Transverse colon (tissue), 4 donors: ENCODE results near the gene STAMBPL1. TPM values are rescaled to one million over a fixed set of nuclear protein-coding genes. Genes with fewer than 3 reads are reported as not detected.
"Not testable (repeated sequence)": the region's sequence is repeated elsewhere in the genome, so short reads cannot be mapped to it uniquely, and the experiment has no call there.

ENCODE experiments used
- DNase-seq: peaks from one replicate; pipeline ENCODE4 v3.0.0-alpha.2; 2019
- H3K27ac ChIP-seq, 4 donors: fragments of 200-600 bp; sonication (generic); 2 replicates each; pipeline ENCODE4 v1.5.1; 2016 to 2018; ENCODE audit warnings: inconsistent platforms in 4 of 4
- H3K27me3 ChIP-seq: fragments of 200-600 bp; sonication (generic); 2 replicates; pipeline ENCODE4 v1.5.1; 2017; ENCODE audit warnings: inconsistent platforms
- H3K36me3 ChIP-seq, 4 donors: fragments of 200-600 bp; sonication (generic); 2 replicates each; pipeline ENCODE4 v1.5.1; 2017 to 2019; ENCODE audit warnings: inconsistent platforms in 4 of 4
- H3K4me1 ChIP-seq, 4 donors: fragments of 200-600 bp; sonication (generic); 2 replicates each; pipeline ENCODE4 v1.5.1; 2017 to 2020; ENCODE audit warnings: inconsistent platforms in 4 of 4
- H3K4me3 ChIP-seq, 4 donors: fragments of 200-600 bp; sonication (generic); 1 replicate in 1 of 4; 2 replicates in 3 of 4; pipeline versions ENCODE4 v1.5.1 to v1.6.1; 2017 to 2019; ENCODE audit warnings: inconsistent platforms in 4 of 4
- H3K9me3 ChIP-seq, 2 donors: fragments of 200-600 bp; sonication (generic); 2 replicates each; pipeline ENCODE4 v1.5.1; 2017 to 2019; ENCODE audit warnings: inconsistent platforms in 2 of 2
- CTCF ChIP-seq, 5 experiments: fragments of 200-600 bp in 3 of 5; fragments of 450-650 bp in 2 of 5; sonication (generic) in 3 of 5; IDR thresholded peaks; 1 replicate in 2 of 5; 2 replicates in 3 of 5; pipeline ENCODE4 v1.5.1; 2016 to 2017; ENCODE audit warnings: antibody characterized with exemption in 5 of 5, inconsistent platforms in 3 of 5, mild to moderate bottlenecking in 2 of 5, moderate library complexity in 1 of 5
- EP300 ChIP-seq: sonication (generic); formaldehyde crosslinking; IDR thresholded peaks from one replicate; pipeline ENCODE4 v1.6.1; 2017; ENCODE audit warnings: antibody characterized with exemption, low read depth
- POLR2A ChIP-seq: fragments of 450-650 bp; IDR thresholded peaks from one replicate; pipeline ENCODE4 v1.6.1; 2016; ENCODE audit warnings: antibody characterized with exemption, mild to moderate bottlenecking, moderate library complexity
- POLR2AphosphoS5 ChIP-seq, 3 donors: sonication (generic); formaldehyde crosslinking; IDR thresholded peaks; one replicate each; pipeline ENCODE4 v1.6.1; 2016; ENCODE audit warnings: antibody characterized with exemption in 3 of 3
- WGBS, 2 donors: methylation state at CpG; one replicate each; pipeline ENCODE4 v1.1.5; 2018; ENCODE audit warnings: low coverage in 1 of 2; 5-methylcytosine and 5-hydroxymethylcytosine counted together
- in situ Hi-C, 4 donors: fragments of 200-750 bp; cut with MboI; loops; one replicate each; pipeline versions ENCODE4 v1.15.0 to v1.15.1; 2017; ENCODE audit warnings: low sequenced_read_pairs in 3 of 4, low pct_ligation_motif_present in 1 of 4, low pct_unique_long_range_greater_than_20kb in 1 of 4
- intact Hi-C: fragments of 100-400 bp; cut with DNase I; formaldehyde crosslinking; loops from one replicate; pipeline ENCODE4 v1.15.1; 2023; ENCODE audit warnings: low total_unique reads
- total RNA-seq, 4 donors: library from RNA; depleted of rRNA; stranded (reverse); fragments of >200 nt; gene quantifications; one replicate each; pipeline ENCODE4 v1.1.0, GENCODE V29; 2016

Gene STAMBPL1
- total RNA-seq, 4 donors from 2014 or later: 74.8 to 176 (median 134) TPM

- 56 to 94% methylated on average over 2 of the region's 2 CpGs for WGBS, 2 donors
- no peaks in the 10 kb centered on the region for H3K9me3 ChIP-seq
- H3K27ac ChIP-seq: no peak overlapping the region
- no peaks in the 10 kb centered on the region for H3K27me3 ChIP-seq
- in situ Hi-C loops: loop anchor here (10.0 to 25.0 kb wide), 2 partner anchors 379 to 382 kb away; partner anchors contain the start of gene CH25H (in 2 of the 4)
- peaks cover 0 to 6% (median 3%) of the 10 kb centered on the region in 4 donors for H3K4me1 ChIP-seq
- no peak overlapping the region for H3K4me3 ChIP-seq
- no peak for DNase-seq
- no peak for TF ChIP-seq POLR2A
- TF ChIP-seq POLR2AphosphoS5 (IDR thresholded peaks at IDR 0.05): no peak
- TF ChIP-seq EP300: no peak
- no peak for TF ChIP-seq CTCF (IDR thresholded peaks at IDR 0.05)
- H3K36me3 ChIP-seq: peaks cover 0 to 1% (median 0%) of the 10 kb centered on the region in 4 donors
- intact Hi-C loops: loop anchor here (10.0 kb wide), 1 partner anchor 162 kb away; the partner anchor contains the start of gene FAS
Measured at GRCh38 chr10:88833156-88833555, 46.9 kb upstream of the STAMBPL1 start.

- TF ChIP-seq CTCF (IDR thresholded peaks at IDR 0.05): no peak
- TF ChIP-seq POLR2AphosphoS5 (IDR thresholded peaks at IDR 0.05): no peak
- no peak for TF ChIP-seq EP300
- TF ChIP-seq POLR2A: no peak
- H3K27me3 ChIP-seq: no peaks in the 10 kb centered on the region
- H3K36me3 ChIP-seq: peaks cover 0 to 1% (median 0%) of the 10 kb centered on the region in 4 donors
- no peak overlapping the region for H3K4me3 ChIP-seq
- no peak overlapping the region for H3K27ac ChIP-seq
- DNase-seq: no peak
- intact Hi-C loops (loop anchor here (10.0 kb wide), 1 partner anchor 161 kb away; the partner anchor contains the start of gene FAS), in situ Hi-C loops (loop anchor here (10.0 to 25.0 kb wide), 2 partner anchors 379 to 381 kb away; partner anchors contain the start of gene CH25H (in 2 of the 4))
- 49% methylated on average over 2 of the region's 2 CpGs; no CpG with 5 or more reads in 1 of the 2 donors for WGBS, 2 donors
- no peaks in the 10 kb centered on the region for H3K9me3 ChIP-seq
- peaks cover 0 to 6% (median 3%) of the 10 kb centered on the region in 4 donors for H3K4me1 ChIP-seq
Measured at GRCh38 chr10:88833723-88834122, 46.3 kb upstream of the STAMBPL1 start.

- intact Hi-C loops (loop anchor here (1.0 to 10.0 kb wide), 3 partner anchors 98 to 382 kb away; partner anchors contain the start of gene FAS), in situ Hi-C loops (loop anchor here (5.0 to 25.0 kb wide), 5 partner anchors 87 to 379 kb away; partner anchors contain the start of gene CH25H (in 2 of the 4))
- TF ChIP-seq CTCF (IDR thresholded peaks at IDR 0.05): peak; percentile 84 to 94 (median 91)
- no peak for TF ChIP-seq EP300
- no peak for TF ChIP-seq POLR2AphosphoS5 (IDR thresholded peaks at IDR 0.05)
- no peaks in the 10 kb centered on the region for H3K9me3 ChIP-seq
- DNase-seq: peak; percentile 92
- peaks cover 0 to 6% (median 3%) of the 10 kb centered on the region in 4 donors for H3K4me1 ChIP-seq
- no peaks in the 10 kb centered on the region for H3K36me3 ChIP-seq
- H3K4me3 ChIP-seq: no peak overlapping the region
- H3K27ac ChIP-seq: peak overlapping the region in 1 of 4 donors; percentile 14
- H3K27me3 ChIP-seq: no peaks in the 10 kb centered on the region
- WGBS, 2 donors: 2 to 16% methylated on average over 6 to 10 of the region's 10 CpGs
Measured at GRCh38 chr10:88835096-88835909, 44.7 kb upstream of the STAMBPL1 start.

- in situ Hi-C loops: loop anchor here (5.0 to 25.0 kb wide), 5 partner anchors 86 to 379 kb away; partner anchors contain the start of gene CH25H (in 2 of the 4)
- Histone ChIP-seq H3K36me3 (no peaks in the 10 kb centered on the region), H3K9me3 (no peaks in the 10 kb centered on the region), H3K4me3 (no peak overlapping the region), H3K27me3 (no peaks in the 10 kb centered on the region), H3K27ac (peak overlapping the region in 1 of 4 donors; percentile 14), H3K4me1 (peaks cover 0 to 6% (median 3%) of the 10 kb centered on the region in 4 donors)
- WGBS, 2 donors: 0 to 11% methylated on average over 2 of the region's 2 CpGs
- TF ChIP-seq EP300: no peak
- no peak for TF ChIP-seq CTCF (IDR thresholded peaks at IDR 0.05)
- no peak for TF ChIP-seq POLR2A
- intact Hi-C loops: loop anchor here (1.0 to 10.0 kb wide), 3 partner anchors 97 to 381 kb away; partner anchors contain the start of gene FAS
- DNase-seq: no peak
Measured at GRCh38 chr10:88835910-88836221, 44.2 kb upstream of the STAMBPL1 start.

GRCh38 chr10:88837632-88838031 lies 42.4 kb upstream of the STAMBPL1 start:
- H3K27ac ChIP-seq, H3K4me1 ChIP-seq, H3K27me3 ChIP-seq, H3K4me3 ChIP-seq, H3K9me3 ChIP-seq, H3K36me3 ChIP-seq, DNase-seq: not testable (repeated sequence)
- intact Hi-C loops (loop anchor here (5.0 to 10.0 kb wide), 2 partner anchors 157 to 380 kb away; partner anchors contain the start of gene FAS), in situ Hi-C loops (loop anchor here (5.0 to 25.0 kb wide), 5 partner anchors 85 to 377 kb away; partner anchors contain the start of gene CH25H (in 2 of the 4))
